Stomach (tissue), 9 donors: Measurements from ENCODE around the gene PHACTR3. TPM values are rescaled to one million over a fixed set of nuclear protein-coding genes. Genes with fewer than 3 reads are reported as not detected.

Experiments used
- DNase-seq, 2 donors: peaks; one replicate each; pipeline versions ENCODE4 v3.0.0 to v3.0.0-alpha.2; 2013 to 2019
- H3K27ac ChIP-seq, 5 donors: fragments of 200-600 bp in 4 of 5; sonication (generic) in 4 of 5; one replicate each; pipeline ENCODE4 v1.5.1; 2013 to 2019; ENCODE audit warnings: mild to moderate bottlenecking in 1 of 5, moderate library complexity in 1 of 5
- H3K27me3 ChIP-seq, 3 donors: fragments of 200-600 bp; sonication (generic); one replicate each; pipeline ENCODE4 v1.5.1; 2017 to 2019; ENCODE audit warnings: mixed run types in 1 of 3
- H3K36me3 ChIP-seq, 4 donors: fragments of 200-600 bp; sonication (generic); 1 replicate in 3 of 4; 2 replicates in 1 of 4; pipeline ENCODE4 v1.5.1; 2016 to 2019
- H3K4me1 ChIP-seq, 4 donors: fragments of 200-600 bp; sonication (generic); one replicate each; pipeline ENCODE4 v1.5.1; 2016 to 2019
- H3K4me3 ChIP-seq, 4 donors: fragments of 200-600 bp; sonication (generic) in 3 of 4; one replicate each; pipeline ENCODE4 v1.5.1; 2016 to 2019; ENCODE audit warnings: mild to moderate bottlenecking in 1 of 4
- H3K9me3 ChIP-seq, 4 donors: fragments of 200-600 bp; sonication (generic); one replicate each; pipeline ENCODE4 v1.5.1; 2016 to 2019
- EP300 ChIP-seq: sonication (generic); formaldehyde crosslinking; IDR thresholded peaks from one replicate; pipeline ENCODE4 v1.6.1; 2017; ENCODE audit warnings: antibody characterized with exemption
- POLR2A ChIP-seq, 4 donors: fragments of 450-650 bp; IDR thresholded peaks; one replicate each; pipeline ENCODE4 v1.6.1; 2016; ENCODE audit warnings: antibody characterized with exemption in 4 of 4, control low read depth in 2 of 4, mild to moderate bottlenecking in 1 of 4, moderate library complexity in 1 of 4
- POLR2AphosphoS5 ChIP-seq, 3 donors: sonication (generic); formaldehyde crosslinking; IDR thresholded peaks; one replicate each; pipeline ENCODE4 v1.6.1; 2016; ENCODE audit warnings: antibody characterized with exemption in 3 of 3
- WGBS, 5 donors: extraction: QIAGEN DNeasy Blood & Tissue Kit in 3 of 5; methylation state at CpG; one replicate each; pipeline versions ENCODE4 v1.1.5 to v1.1.7; 2013 to 2018; 5-methylcytosine and 5-hydroxymethylcytosine counted together
- intact Hi-C: fragments of 100-400 bp; cut with DNase I; formaldehyde crosslinking; loops from one replicate; pipeline ENCODE4 v1.15.1; 2023; ENCODE audit warnings: low total_unique reads
- polyA plus RNA-seq, 3 donors: library from polyadenylated mRNA; stranded (reverse); fragments of 200-250 nt; gene quantifications; one replicate each; pipeline ENCODE4 v1.2.3, GENCODE V29; 2013
- total RNA-seq, 5 donors: library from RNA; depleted of rRNA; stranded (reverse); fragments of >200 nt; gene quantifications; one replicate each; pipeline versions ENCODE4 v1.1.0 to v1.2.3, GENCODE V29; 2014 to 2016
- TF ChIP-seq, protein P1 (sequence below), 7 experiments: fragments of 450-650 bp in 4 of 7; fragments of 200-600 bp in 3 of 7; sonication (generic) in 3 of 7; IDR thresholded peaks; one replicate each; pipeline ENCODE4 v1.5.1; 2016 to 2019; ENCODE audit warnings: antibody characterized with exemption in 7 of 7, control low read depth in 2 of 7, mild to moderate bottlenecking in 1 of 7
- donor health status: healthy with polysubstance abuse.
- donor health status: Bipolar disorder and iron deficiency.
- donor health status: healthy.

PHACTR3 gene
- total and polyA plus RNA-seq, 8 donors = 0.55 to 3.7 (median 3.2) TPM; not detected in 3

- 42 to 64% (median 57%) methylated on average over 15 to 18 of the region's 18 CpGs for WGBS, 5 donors
- Histone ChIP-seq H3K27me3 (peaks cover 11 to 81% (median 31%) of the 10 kb centered on the region in 3 donors), H3K9me3 (no peaks in the 10 kb centered on the region), H3K4me3 (peak overlapping the region; percentile 24 to 28 (median 26)), H3K4me1 (peaks cover 0 to 16% (median 7%) of the 10 kb centered on the region in 4 donors), H3K27ac (no peak overlapping the region), H3K36me3 (no peaks in the 10 kb centered on the region)
- TF ChIP-seq EP300 (no peak), POLR2AphosphoS5 (IDR thresholded peaks at IDR 0.05) (no peak), POLR2A (IDR thresholded peaks at IDR 0.05) (no peak)
- TF ChIP-seq, protein P1, sequence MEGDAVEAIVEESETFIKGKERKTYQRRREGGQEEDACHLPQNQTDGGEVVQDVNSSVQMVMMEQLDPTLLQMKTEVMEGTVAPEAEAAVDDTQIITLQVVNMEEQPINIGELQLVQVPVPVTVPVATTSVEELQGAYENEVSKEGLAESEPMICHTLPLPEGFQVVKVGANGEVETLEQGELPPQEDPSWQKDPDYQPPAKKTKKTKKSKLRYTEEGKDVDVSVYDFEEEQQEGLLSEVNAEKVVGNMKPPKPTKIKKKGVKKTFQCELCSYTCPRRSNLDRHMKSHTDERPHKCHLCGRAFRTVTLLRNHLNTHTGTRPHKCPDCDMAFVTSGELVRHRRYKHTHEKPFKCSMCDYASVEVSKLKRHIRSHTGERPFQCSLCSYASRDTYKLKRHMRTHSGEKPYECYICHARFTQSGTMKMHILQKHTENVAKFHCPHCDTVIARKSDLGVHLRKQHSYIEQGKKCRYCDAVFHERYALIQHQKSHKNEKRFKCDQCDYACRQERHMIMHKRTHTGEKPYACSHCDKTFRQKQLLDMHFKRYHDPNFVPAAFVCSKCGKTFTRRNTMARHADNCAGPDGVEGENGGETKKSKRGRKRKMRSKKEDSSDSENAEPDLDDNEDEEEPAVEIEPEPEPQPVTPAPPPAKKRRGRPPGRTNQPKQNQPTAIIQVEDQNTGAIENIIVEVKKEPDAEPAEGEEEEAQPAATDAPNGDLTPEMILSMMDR (IDR thresholded peaks at IDR 0.05) = no peak
- DNase-seq = no peak
- intact Hi-C loops = loop anchor here (10.0 kb wide), 1 partner anchor 177 kb away; no protein-coding TSS in a partner anchor
Observed at GRCh38 chr20:59577809-59578435, 26.4 kb upstream of the PHACTR3 start.

DNA sequence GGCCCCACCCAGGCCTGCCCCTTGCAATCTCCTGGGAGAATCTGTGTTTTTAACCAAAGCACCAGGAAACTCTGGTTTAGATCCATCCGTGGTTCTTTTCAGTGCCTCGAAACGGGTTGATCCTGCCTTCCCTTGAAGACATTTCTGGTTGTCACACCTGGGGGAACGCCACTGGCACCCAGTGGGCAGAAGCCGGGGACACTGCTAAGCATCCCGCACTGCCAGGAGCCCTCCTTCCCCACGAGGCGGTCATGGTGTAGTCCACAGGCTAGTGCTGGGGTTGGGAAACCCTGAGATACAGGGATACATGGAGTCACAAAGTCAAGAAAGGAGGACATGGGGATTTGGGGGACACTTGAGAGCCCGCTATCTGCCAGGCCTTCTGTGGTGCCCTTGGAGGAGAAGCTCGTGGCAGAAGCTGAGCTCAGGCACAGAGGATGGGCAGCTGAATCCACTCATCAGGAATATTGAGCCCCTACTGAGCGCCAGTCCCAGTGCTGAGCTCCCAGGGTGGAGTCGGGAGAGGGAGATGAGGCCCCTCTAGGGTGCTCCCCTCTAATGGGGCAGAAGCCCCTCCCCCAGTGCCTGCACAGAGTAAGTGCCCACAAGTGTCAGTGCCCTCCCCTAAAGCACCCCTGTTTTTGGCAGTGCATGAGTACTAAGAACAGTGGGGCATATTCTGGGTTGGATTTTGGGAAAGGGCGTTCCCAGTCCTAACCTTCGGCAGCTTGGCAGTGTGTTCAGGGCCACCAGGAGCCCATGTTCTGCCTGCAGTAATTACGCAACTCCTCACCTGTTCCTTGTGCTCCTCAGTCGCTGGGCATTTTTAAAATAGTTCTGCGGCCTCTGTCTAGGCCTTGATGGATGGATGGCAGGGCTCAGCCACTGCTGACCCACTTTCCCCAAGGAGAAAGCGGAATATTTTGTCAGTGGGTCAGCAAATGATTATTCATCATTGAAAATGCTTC is 25.6 kb upstream of the PHACTR3 start:
- H3K4me1 ChIP-seq = peaks cover 0 to 19% (median 9%) of the 10 kb centered on the region in 4 donors
- 78 to 84% (median 83%) methylated on average over 17 to 18 of the region's 18 CpGs for WGBS, 5 donors
- H3K27ac ChIP-seq = no peak overlapping the region
- TF ChIP-seq POLR2AphosphoS5 (IDR thresholded peaks at IDR 0.05) (no peak), EP300 (no peak), POLR2A (IDR thresholded peaks at IDR 0.05) (no peak)
- TF ChIP-seq, protein P1 (IDR thresholded peaks at IDR 0.05) = no peak
- peaks cover 11 to 83% (median 31%) of the 10 kb centered on the region in 3 donors for H3K27me3 ChIP-seq
- no peak overlapping the region for H3K4me3 ChIP-seq
- intact Hi-C loops = loop anchor here (10.0 kb wide), 1 partner anchor 176 kb away; no protein-coding TSS in a partner anchor
- no peak for DNase-seq
- no peaks in the 10 kb centered on the region for H3K36me3 ChIP-seq
- H3K9me3 ChIP-seq = no peaks in the 10 kb centered on the region

DNA sequence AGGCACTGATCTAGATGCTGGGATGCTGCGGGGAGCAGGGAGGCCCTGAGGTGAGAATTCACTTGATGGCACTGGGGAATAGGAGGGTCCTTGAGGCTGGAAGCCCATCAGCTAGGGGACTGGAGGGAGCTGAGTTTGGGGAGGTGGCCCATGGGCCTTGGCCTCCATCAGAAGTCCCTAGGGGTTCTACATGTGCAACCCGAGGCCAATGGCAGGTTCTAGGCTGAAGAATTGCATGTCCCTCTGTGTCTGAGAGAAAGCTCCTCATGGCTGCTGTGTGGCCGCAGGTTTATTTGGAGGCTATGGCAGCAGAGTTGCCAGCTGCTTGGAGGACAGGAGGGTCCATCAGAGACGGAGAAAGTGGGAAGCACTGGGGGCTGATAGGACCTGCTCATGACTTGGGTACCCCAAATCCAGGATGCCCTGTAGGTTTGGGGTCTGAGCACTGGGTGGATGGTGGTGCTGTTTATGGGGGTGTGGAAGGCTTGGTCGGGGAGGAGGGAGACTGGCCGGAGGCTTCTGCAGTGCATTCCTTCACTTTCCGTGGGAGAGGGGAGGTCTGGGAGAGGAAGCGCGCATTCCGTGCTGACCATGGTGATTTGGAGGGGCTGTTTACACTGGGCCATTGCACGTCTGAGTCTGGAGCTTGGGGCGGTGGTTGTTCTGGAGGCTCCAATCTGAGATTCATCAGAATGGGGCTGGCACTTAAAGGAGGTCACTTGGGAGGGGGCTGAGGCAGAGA is 24.8 kb upstream of the PHACTR3 start:
- WGBS, 5 donors = 53 to 67% (median 61%) methylated on average over 5 to 12 of the region's 12 CpGs
- H3K36me3 ChIP-seq = no peaks in the 10 kb centered on the region
- H3K9me3 ChIP-seq = no peaks in the 10 kb centered on the region
- no peak for TF ChIP-seq POLR2AphosphoS5 (IDR thresholded peaks at IDR 0.05)
- TF ChIP-seq POLR2A (IDR thresholded peaks at IDR 0.05) = no peak
- no peak for TF ChIP-seq EP300
- TF ChIP-seq, protein P1 (IDR thresholded peaks at IDR 0.05) = no peak
- H3K27me3 ChIP-seq = peaks cover 11 to 76% (median 31%) of the 10 kb centered on the region in 3 donors
- no peak for DNase-seq
- intact Hi-C loops = loop anchor here (10.0 kb wide), 1 partner anchor 175 kb away; no protein-coding TSS in a partner anchor
- H3K27ac ChIP-seq = no peak overlapping the region
- H3K4me3 ChIP-seq = no peak overlapping the region
- peaks cover 0 to 21% (median 9%) of the 10 kb centered on the region in 4 donors for H3K4me1 ChIP-seq
